Measurements from ENCODE around the gene ITGA1. TPM values are rescaled to one million over a fixed set of nuclear protein-coding genes. Genes with fewer than 3 reads are reported as not detected.

Gene ITGA1
- total and polyA plus RNA-seq, 2 of the 8 experiments (the other 6 are each of a cell fraction or from before 2014, with no cell fraction given): 2.3 to 9.0 TPM

GRCh38 chr5:52853650-52854049 is 65.9 kb downstream of the ITGA1 start (continued):
- TF ChIP-seq, protein P1, sequence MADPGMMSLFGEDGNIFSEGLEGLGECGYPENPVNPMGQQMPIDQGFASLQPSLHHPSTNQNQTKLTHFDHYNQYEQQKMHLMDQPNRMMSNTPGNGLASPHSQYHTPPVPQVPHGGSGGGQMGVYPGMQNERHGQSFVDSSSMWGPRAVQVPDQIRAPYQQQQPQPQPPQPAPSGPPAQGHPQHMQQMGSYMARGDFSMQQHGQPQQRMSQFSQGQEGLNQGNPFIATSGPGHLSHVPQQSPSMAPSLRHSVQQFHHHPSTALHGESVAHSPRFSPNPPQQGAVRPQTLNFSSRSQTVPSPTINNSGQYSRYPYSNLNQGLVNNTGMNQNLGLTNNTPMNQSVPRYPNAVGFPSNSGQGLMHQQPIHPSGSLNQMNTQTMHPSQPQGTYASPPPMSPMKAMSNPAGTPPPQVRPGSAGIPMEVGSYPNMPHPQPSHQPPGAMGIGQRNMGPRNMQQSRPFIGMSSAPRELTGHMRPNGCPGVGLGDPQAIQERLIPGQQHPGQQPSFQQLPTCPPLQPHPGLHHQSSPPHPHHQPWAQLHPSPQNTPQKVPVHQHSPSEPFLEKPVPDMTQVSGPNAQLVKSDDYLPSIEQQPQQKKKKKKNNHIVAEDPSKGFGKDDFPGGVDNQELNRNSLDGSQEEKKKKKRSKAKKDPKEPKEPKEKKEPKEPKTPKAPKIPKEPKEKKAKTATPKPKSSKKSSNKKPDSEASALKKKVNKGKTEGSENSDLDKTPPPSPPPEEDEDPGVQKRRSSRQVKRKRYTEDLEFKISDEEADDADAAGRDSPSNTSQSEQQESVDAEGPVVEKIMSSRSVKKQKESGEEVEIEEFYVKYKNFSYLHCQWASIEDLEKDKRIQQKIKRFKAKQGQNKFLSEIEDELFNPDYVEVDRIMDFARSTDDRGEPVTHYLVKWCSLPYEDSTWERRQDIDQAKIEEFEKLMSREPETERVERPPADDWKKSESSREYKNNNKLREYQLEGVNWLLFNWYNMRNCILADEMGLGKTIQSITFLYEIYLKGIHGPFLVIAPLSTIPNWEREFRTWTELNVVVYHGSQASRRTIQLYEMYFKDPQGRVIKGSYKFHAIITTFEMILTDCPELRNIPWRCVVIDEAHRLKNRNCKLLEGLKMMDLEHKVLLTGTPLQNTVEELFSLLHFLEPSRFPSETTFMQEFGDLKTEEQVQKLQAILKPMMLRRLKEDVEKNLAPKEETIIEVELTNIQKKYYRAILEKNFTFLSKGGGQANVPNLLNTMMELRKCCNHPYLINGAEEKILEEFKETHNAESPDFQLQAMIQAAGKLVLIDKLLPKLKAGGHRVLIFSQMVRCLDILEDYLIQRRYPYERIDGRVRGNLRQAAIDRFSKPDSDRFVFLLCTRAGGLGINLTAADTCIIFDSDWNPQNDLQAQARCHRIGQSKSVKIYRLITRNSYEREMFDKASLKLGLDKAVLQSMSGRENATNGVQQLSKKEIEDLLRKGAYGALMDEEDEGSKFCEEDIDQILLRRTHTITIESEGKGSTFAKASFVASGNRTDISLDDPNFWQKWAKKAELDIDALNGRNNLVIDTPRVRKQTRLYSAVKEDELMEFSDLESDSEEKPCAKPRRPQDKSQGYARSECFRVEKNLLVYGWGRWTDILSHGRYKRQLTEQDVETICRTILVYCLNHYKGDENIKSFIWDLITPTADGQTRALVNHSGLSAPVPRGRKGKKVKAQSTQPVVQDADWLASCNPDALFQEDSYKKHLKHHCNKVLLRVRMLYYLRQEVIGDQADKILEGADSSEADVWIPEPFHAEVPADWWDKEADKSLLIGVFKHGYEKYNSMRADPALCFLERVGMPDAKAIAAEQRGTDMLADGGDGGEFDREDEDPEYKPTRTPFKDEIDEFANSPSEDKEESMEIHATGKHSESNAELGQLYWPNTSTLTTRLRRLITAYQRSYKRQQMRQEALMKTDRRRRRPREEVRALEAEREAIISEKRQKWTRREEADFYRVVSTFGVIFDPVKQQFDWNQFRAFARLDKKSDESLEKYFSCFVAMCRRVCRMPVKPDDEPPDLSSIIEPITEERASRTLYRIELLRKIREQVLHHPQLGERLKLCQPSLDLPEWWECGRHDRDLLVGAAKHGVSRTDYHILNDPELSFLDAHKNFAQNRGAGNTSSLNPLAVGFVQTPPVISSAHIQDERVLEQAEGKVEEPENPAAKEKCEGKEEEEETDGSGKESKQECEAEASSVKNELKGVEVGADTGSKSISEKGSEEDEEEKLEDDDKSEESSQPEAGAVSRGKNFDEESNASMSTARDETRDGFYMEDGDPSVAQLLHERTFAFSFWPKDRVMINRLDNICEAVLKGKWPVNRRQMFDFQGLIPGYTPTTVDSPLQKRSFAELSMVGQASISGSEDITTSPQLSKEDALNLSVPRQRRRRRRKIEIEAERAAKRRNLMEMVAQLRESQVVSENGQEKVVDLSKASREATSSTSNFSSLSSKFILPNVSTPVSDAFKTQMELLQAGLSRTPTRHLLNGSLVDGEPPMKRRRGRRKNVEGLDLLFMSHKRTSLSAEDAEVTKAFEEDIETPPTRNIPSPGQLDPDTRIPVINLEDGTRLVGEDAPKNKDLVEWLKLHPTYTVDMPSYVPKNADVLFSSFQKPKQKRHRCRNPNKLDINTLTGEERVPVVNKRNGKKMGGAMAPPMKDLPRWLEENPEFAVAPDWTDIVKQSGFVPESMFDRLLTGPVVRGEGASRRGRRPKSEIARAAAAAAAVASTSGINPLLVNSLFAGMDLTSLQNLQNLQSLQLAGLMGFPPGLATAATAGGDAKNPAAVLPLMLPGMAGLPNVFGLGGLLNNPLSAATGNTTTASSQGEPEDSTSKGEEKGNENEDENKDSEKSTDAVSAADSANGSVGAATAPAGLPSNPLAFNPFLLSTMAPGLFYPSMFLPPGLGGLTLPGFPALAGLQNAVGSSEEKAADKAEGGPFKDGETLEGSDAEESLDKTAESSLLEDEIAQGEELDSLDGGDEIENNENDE (IDR thresholded peaks at IDR 0.05; ENCODE audit: insufficient replicate concordance, low read length): no peak
